ENCODE results near the gene TAL1. TPM values are rescaled to one million over a fixed set of nuclear protein-coding genes. Genes with fewer than 3 reads are reported as not detected.

The TAL1 gene
- total RNA-seq, 1 experiment from 2014 or later: not detected

GRCh38 chr1:47222476-47222875 is 9.5 kb downstream of the TAL1 start:
- WGBS (ENCODE audit: extremely low coverage, insufficient read length, low lambda C conversion rate): no CpG with 5 or more reads among the region's 3 CpGs
- H3K14ac ChIP-seq (ENCODE audit: insufficient read depth, low read length): no peak overlapping the region
- DNase-seq: no peak
- H3K18ac ChIP-seq (ENCODE audit: insufficient read length, low read depth, low read length): no peak overlapping the region
- no peak overlapping the region for H3K4me3 Mint-ChIP-seq
- H3K79me1 ChIP-seq (ENCODE audit: insufficient read depth, low read depth, low read length, poor library complexity, severe bottlenecking): no peaks in the 10 kb centered on the region
- no peak overlapping the region for H2AK5ac ChIP-seq (ENCODE audit: insufficient read length, low read length)
- no peak overlapping the region for H3K23ac ChIP-seq (ENCODE audit: insufficient read length, low read depth, low read length)
- no peak overlapping the region for H3K56ac ChIP-seq (ENCODE audit: insufficient read length, low read depth, low read length)
- H2BK20ac ChIP-seq (ENCODE audit: low read depth, low read length, poor library complexity, severe bottlenecking): no peak overlapping the region
- no peak overlapping the region for H3T11ph ChIP-seq (ENCODE audit: low read length)
- H2AFZ ChIP-seq (ENCODE audit: low read length): no peak overlapping the region
- H4K8ac ChIP-seq (replicated peaks; ENCODE audit: insufficient read length, low read depth, low read length): no peak overlapping the region
- no peaks in the 10 kb centered on the region; the same call in 1 of the 2 replicates for H3K4me1 ChIP-seq (ENCODE audit: insufficient read depth, low read length)
- no peaks in the 10 kb centered on the region for H3K36me3 Mint-ChIP-seq (ENCODE audit: insufficient read depth in 1 of 3, low read depth in 3 of 3)
- H2BK12ac ChIP-seq (ENCODE audit: insufficient read length, low read depth, low read length): no peak overlapping the region
- no peaks in the 10 kb centered on the region for H3K79me2 ChIP-seq (ENCODE audit: insufficient read depth, low read length)
- H2BK15ac ChIP-seq (ENCODE audit: low read depth, low read length): no peak overlapping the region
- no peak for TF ChIP-seq CTCF (conservative IDR thresholded peaks at IDR 0.05)
- H3K4ac ChIP-seq (ENCODE audit: low read depth, low read length): no peak overlapping the region
- peaks cover 7 to 8% of the 10 kb centered on the region in 2 experiments for H3K4me1 Mint-ChIP-seq
- peaks cover 0 to 3% of the 10 kb centered on the region in 2 experiments; a peak in 2 of 5 replicates for H3K9me3 Mint-ChIP-seq
- no peaks in the 10 kb centered on the region for H3K23me2 ChIP-seq (ENCODE audit: insufficient read length, low read depth, low read length, poor library complexity, severe bottlenecking)
- no peaks in the 10 kb centered on the region for H3K9me3 ChIP-seq (ENCODE audit: control insufficient read depth, low read depth, low read length)
- no peak overlapping the region for H4K5ac ChIP-seq (ENCODE audit: insufficient read length, low read depth, low read length)
- H2BK5ac ChIP-seq (ENCODE audit: insufficient read length, low read length): no peak overlapping the region
- H3K9ac ChIP-seq (ENCODE audit: extremely low read depth, insufficient read length, low read length): no peak overlapping the region
- no peak overlapping the region for H3K27ac Mint-ChIP-seq
- H4K91ac ChIP-seq (ENCODE audit: insufficient read length, low read depth, low read length): no peak overlapping the region
- H3K4me2 ChIP-seq (ENCODE audit: insufficient read depth, insufficient read length, low read length): no peak overlapping the region
- peaks cover 41% of the 10 kb centered on the region for H3K27me3 Mint-ChIP-seq (ENCODE audit: low read depth)
- H2BK120ac ChIP-seq (ENCODE audit: low read depth, low read length, poor library complexity, severe bottlenecking): no peak overlapping the region
- peaks cover 74% of the 10 kb centered on the region for H3K27me3 ChIP-seq (ENCODE audit: insufficient read depth, low read length)
- no peak overlapping the region for H3K27ac ChIP-seq (ENCODE audit: insufficient read length, low read depth, low read length)
- H4K20me1 ChIP-seq (ENCODE audit: control insufficient read depth, insufficient read depth, insufficient read length): no peaks in the 10 kb centered on the region
